B cell (primary cell): Measurements from ENCODE around the gene DNMBP. TPM values are rescaled to one million over a fixed set of nuclear protein-coding genes. Genes with fewer than 3 reads are reported as not detected.

ENCODE experiments used
- ATAC-seq: fragments of 200-7000 bp; cut with Tn5 transposase; one replicate; pipeline ENCODE4 v1.10.0; 2021; ENCODE audit warnings: low read depth, mild to moderate bottlenecking, moderate number of reproducible peaks, moderate library complexity
- CTCF ChIA-PET: fragments of 350-600 bp; sonication (Branson Sonifier 250); formaldehyde crosslinking; loops from one replicate; lab custom pipeline; 2021; ENCODE audit warnings: antibody characterized with exemption, inconsistent platforms; lab: Charles Lee
- POLR2A ChIA-PET: fragments of 350-600 bp; sonication (Branson Sonifier 250); formaldehyde crosslinking; loops from one replicate; lab custom pipeline; 2021; ENCODE audit warnings: antibody characterized with exemption; lab: Charles Lee
- DNase-seq: peaks from one replicate; pipeline ENCODE4 v3.0.0; 2013
- H2AFZ ChIP-seq: 2 replicates; pipeline ENCODE4 v1.6.1; 2012; ENCODE audit warnings: mild to moderate bottlenecking, low read depth, low read length; ENCODE audit not compliant: insufficient read depth, poor library complexity, severe bottlenecking
- H3K27ac ChIP-seq, 2 donors: 1 replicate in 1 of 2; 2 replicates in 1 of 2; pipeline ENCODE4 v1.5.1; 2012 to 2013; ENCODE audit warnings: low read length in 2 of 2, mild to moderate bottlenecking in 2 of 2, moderate library complexity in 1 of 2
- H3K27me3 ChIP-seq, 4 experiments: fragments of 200-600 bp in 1 of 4; sonication (generic) in 1 of 4; replicated peaks in 1 of 4; 1 replicate in 2 of 4; 2 replicates in 2 of 4; pipeline versions ENCODE4 v1.6.1 to v1.7.0; 2013 to 2016; ENCODE audit warnings: low read length in 3 of 4, mild to moderate bottlenecking in 2 of 4, mixed read lengths in 1 of 4, moderate library complexity in 1 of 4; ENCODE audit not compliant: insufficient read depth in 4 of 4, control insufficient read depth in 3 of 4; ENCODE audit errors: control extremely low read depth in 1 of 4
- H3K36me3 ChIP-seq, 2 experiments: replicated peaks in 1 of 2; 1 replicate in 1 of 2; 2 replicates in 1 of 2; pipeline versions ENCODE4 v1.6.1 to v1.7.1; 2013; ENCODE audit warnings: low read length in 1 of 2; ENCODE audit not compliant: insufficient read depth in 2 of 2, control insufficient read depth in 1 of 2; ENCODE audit errors: control extremely low read depth in 1 of 2, extremely low read depth in 1 of 2
- H3K4me1 ChIP-seq, 2 donors: fragments of 200-600 bp in 1 of 2; sonication (generic) in 1 of 2; 1 replicate in 1 of 2; 2 replicates in 1 of 2; pipeline versions ENCODE4 v1.5.1 to v1.6.1; 2013 to 2017; ENCODE audit warnings: low read length in 2 of 2; ENCODE audit not compliant: control insufficient read depth in 2 of 2, insufficient read depth in 2 of 2
- H3K4me2 ChIP-seq: replicated peaks from 2 replicates; pipeline ENCODE3; 2012; ENCODE audit warnings: mild to moderate bottlenecking, low read depth, low read length; ENCODE audit not compliant: poor library complexity, severe bottlenecking
- H3K4me3 ChIP-seq, 5 experiments: fragments of 200-600 bp in 1 of 5; sonication (generic) in 1 of 5; 1 replicate in 3 of 5; 2 replicates in 2 of 5; pipeline versions ENCODE4 v1.5.1 to v1.7.0; 2011 to 2016; ENCODE audit warnings: low read length in 4 of 5, mild to moderate bottlenecking in 4 of 5, low read depth in 2 of 5, control low read depth in 1 of 5, moderate library complexity in 1 of 5; ENCODE audit not compliant: insufficient read depth in 1 of 5; ENCODE audit errors: control extremely low read depth in 1 of 5, extremely low read depth in 1 of 5
- H3K79me2 ChIP-seq: fragments of 200-600 bp; sonication (generic); one replicate; pipeline ENCODE4 v1.6.0; 2016; ENCODE audit warnings: low read length; ENCODE audit not compliant: control insufficient read depth, insufficient read depth
- H3K9ac ChIP-seq: fragments of 200-600 bp; sonication (generic); 2 replicates; pipeline ENCODE4 v1.6.1; 2017; ENCODE audit warnings: mild to moderate bottlenecking, low read length, moderate library complexity
- H3K9me3 ChIP-seq, 3 donors: one replicate each; pipeline versions ENCODE4 v1.6.1 to v1.7.1; 2013; ENCODE audit warnings: low read length in 2 of 3; ENCODE audit not compliant: control insufficient read depth in 2 of 3, insufficient read depth in 1 of 3; ENCODE audit errors: control extremely low read depth in 1 of 3
- H4K20me1 ChIP-seq: 2 replicates; pipeline ENCODE4 v1.6.0; 2012; ENCODE audit warnings: mild to moderate bottlenecking, low read length; ENCODE audit not compliant: insufficient read depth, control insufficient read depth, poor library complexity, severe bottlenecking
- H3K27ac Mint-ChIP-seq: one replicate; pipeline ENCODE4 v1.8.0; 2021; ENCODE audit warnings: mixed read lengths
- H3K27me3 Mint-ChIP-seq: one replicate; pipeline ENCODE4 v1.8.0; 2021; ENCODE audit warnings: mixed read lengths
- H3K4me1 Mint-ChIP-seq: one replicate; pipeline ENCODE4 v1.8.0; 2021; ENCODE audit warnings: mixed read lengths
- H3K4me3 Mint-ChIP-seq: one replicate; pipeline ENCODE4 v1.8.0; 2021; ENCODE audit warnings: mixed read lengths
- H3K9me3 Mint-ChIP-seq: one replicate; pipeline ENCODE4 v1.8.0; 2022; ENCODE audit warnings: mixed read lengths; ENCODE audit not compliant: insufficient read depth
- EZH2 ChIP-seq: IDR thresholded peaks from 2 replicates; pipeline ENCODE4 v1.6.1; 2012; ENCODE audit warnings: borderline replicate concordance, low read depth, mild to moderate bottlenecking, moderate library complexity, low read length; ENCODE audit not compliant: insufficient read depth, poor library complexity, severe bottlenecking
- WGBS: methylation state at CpG from one replicate; pipeline ENCODE4 v1.1.5; 2013; ENCODE audit warnings: missing lambda C conversion rate; ENCODE audit not compliant: insufficient coverage; 5-methylcytosine and 5-hydroxymethylcytosine counted together
- intact Hi-C: fragments of 100-400 bp; cut with micrococcal nuclease; formaldehyde crosslinking; loops from one replicate; pipeline ENCODE4 v1.10.0; 2022
- polyA plus RNA-seq: library from polyadenylated mRNA; depleted of rRNA; stranded (reverse); fragments of >200 nt; gene quantifications from 2 replicates; pipeline ENCODE4 v1.2.3, GENCODE V29; 2012
- total RNA-seq, 2 donors: library from RNA; stranded (reverse); fragments of 120-200 nt in 1 of 2; gene quantifications; 1 replicate in 1 of 2; 2 replicates in 1 of 2; pipeline versions ENCODE4 v1.2.3 to v1.2.4, GENCODE V29; 2013 to 2022
- TF ChIP-seq, protein P1 (sequence below): fragments of 200-600 bp; IDR thresholded peaks from one replicate; pipeline ENCODE4 v1.8.0; 2022; ENCODE audit warnings: antibody characterized with exemption, mild to moderate bottlenecking

The DNMBP gene
- total and polyA plus RNA-seq, 2 donors (not counting 1 experiment from before 2014, with no cell fraction given) = 12.8 to 22.6 TPM

- Mint-ChIP-seq H3K27me3 (no peaks in the 10 kb centered on the region), H3K27ac (no peak overlapping the region), H3K4me1 (peaks cover 5% of the 10 kb centered on the region), H3K4me3 (no peak overlapping the region), H3K9me3 (no peaks in the 10 kb centered on the region)
- TF ChIP-seq, protein P1, sequence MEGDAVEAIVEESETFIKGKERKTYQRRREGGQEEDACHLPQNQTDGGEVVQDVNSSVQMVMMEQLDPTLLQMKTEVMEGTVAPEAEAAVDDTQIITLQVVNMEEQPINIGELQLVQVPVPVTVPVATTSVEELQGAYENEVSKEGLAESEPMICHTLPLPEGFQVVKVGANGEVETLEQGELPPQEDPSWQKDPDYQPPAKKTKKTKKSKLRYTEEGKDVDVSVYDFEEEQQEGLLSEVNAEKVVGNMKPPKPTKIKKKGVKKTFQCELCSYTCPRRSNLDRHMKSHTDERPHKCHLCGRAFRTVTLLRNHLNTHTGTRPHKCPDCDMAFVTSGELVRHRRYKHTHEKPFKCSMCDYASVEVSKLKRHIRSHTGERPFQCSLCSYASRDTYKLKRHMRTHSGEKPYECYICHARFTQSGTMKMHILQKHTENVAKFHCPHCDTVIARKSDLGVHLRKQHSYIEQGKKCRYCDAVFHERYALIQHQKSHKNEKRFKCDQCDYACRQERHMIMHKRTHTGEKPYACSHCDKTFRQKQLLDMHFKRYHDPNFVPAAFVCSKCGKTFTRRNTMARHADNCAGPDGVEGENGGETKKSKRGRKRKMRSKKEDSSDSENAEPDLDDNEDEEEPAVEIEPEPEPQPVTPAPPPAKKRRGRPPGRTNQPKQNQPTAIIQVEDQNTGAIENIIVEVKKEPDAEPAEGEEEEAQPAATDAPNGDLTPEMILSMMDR = no peak
- no peak for TF ChIP-seq EZH2
- Histone ChIP-seq H3K79me2 (no peaks in the 10 kb centered on the region), H3K36me3 (peaks cover 0 to 3% of the 10 kb centered on the region in 2 experiments), H2AFZ (no peak overlapping the region), H3K4me3 (no peak overlapping the region), H3K9me3 (no peaks in the 10 kb centered on the region), H4K20me1 (no peaks in the 10 kb centered on the region), H3K27ac (no peak overlapping the region), H3K9ac (no peak overlapping the region), H3K4me1 (peaks cover 0 to 6% of the 10 kb centered on the region in 2 donors), H3K27me3 (peaks cover 0 to 7% (median 0%) of the 10 kb centered on the region in 4 experiments), H3K4me2 (no peak overlapping the region)
- POLR2A ChIA-PET = no interaction called here
- CTCF ChIA-PET = interaction anchor here (13.8 kb wide), 1 partner anchor 196 kb away, joined by 525 read pairs; no protein-coding TSS in a partner anchor
- DNase-seq (no peak), ATAC-seq (no peak)
- intact Hi-C loops = no loop called here
- WGBS = 100% methylated on average over 1 of the region's 5 CpGs
These were observed 158.9 kb downstream of the DNMBP start for GRCh38 chr10:99850767-99851340.

DNA sequence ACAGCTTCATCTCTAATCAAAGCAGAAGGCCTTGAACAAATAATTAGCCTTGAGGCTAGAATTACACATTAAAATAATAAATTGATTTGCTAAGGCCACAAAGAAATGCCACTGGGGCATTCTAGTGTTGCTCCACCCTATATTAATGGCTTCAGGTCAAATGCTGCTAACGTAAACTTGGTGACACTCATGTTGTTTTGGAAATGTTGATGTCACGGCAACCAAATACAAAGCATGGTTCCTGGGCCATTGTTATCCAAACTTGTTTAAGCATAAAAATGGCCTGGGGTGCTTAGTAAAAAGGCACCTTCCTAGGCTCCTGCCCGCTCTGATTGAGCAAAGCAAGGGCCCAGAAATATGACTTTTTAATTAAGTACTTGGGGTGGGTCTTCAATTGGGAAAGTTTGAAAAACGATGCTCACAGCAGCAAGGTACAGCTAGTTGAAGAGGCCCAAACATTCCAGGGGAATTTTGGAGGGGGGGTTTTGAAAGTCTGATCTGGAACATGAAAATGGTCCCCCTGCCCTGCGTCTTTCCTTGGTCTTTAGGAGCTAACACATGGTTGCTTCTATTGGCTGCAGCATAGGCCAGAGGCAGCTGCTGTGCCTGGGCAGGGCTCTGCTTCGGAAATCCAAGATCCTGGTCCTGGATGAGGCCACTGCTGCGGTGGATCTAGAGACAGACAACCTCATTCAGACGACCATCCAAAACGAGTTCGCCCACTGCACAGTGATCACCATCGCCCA, 159.6 kb downstream of the DNMBP start:
- intact Hi-C loops = no loop called here
- 96% methylated on average over 11 of the region's 11 CpGs for WGBS
- H3K79me2 ChIP-seq = no peaks in the 10 kb centered on the region
- ATAC-seq = no peak
- H3K9me3 ChIP-seq = no peaks in the 10 kb centered on the region
- H2AFZ ChIP-seq = no peak overlapping the region
- Mint-ChIP-seq H3K27ac (no peak overlapping the region), H3K27me3 (no peaks in the 10 kb centered on the region), H3K9me3 (no peaks in the 10 kb centered on the region), H3K4me3 (no peak overlapping the region), H3K4me1 (peaks cover 7% of the 10 kb centered on the region)
- no peak overlapping the region for H3K4me3 ChIP-seq
- no peaks in the 10 kb centered on the region for H4K20me1 ChIP-seq
- no peak for DNase-seq
- no peak overlapping the region for H3K27ac ChIP-seq
- TF ChIP-seq EZH2 = no peak
- TF ChIP-seq, protein P1 = no peak
- peaks cover 0 to 7% (median 0%) of the 10 kb centered on the region in 4 experiments for H3K27me3 ChIP-seq
- POLR2A ChIA-PET = no interaction called here
- peaks cover 0 to 3% of the 10 kb centered on the region in 2 experiments for H3K36me3 ChIP-seq
- CTCF ChIA-PET = interaction anchor here (0.6 to 13.8 kb wide), 3 partner anchors 160 to 196 kb away, joined by 4 to 525 read pairs (median 32); partner anchors contain the start of gene DNMBP
- H3K4me2 ChIP-seq = no peak overlapping the region
- H3K4me1 ChIP-seq = peaks cover 0 to 10% of the 10 kb centered on the region in 2 donors
- no peak overlapping the region for H3K9ac ChIP-seq
